HS-5 (cell line): ENCODE results near the gene CCDC142.
A peak's percentile ranks its signal among the peaks of the same experiment; 100 is the strongest.
"Not testable (repeated sequence)": the region's sequence is repeated elsewhere in the genome, so short reads cannot be mapped to it uniquely, and the experiment has no call there.

ENCODE experiments used
- DNase-seq: peaks from one replicate; pipeline ENCODE4 v3.0.0-alpha.2; 2012; ENCODE audit warnings: low read depth

Gene CCDC142

DNA sequence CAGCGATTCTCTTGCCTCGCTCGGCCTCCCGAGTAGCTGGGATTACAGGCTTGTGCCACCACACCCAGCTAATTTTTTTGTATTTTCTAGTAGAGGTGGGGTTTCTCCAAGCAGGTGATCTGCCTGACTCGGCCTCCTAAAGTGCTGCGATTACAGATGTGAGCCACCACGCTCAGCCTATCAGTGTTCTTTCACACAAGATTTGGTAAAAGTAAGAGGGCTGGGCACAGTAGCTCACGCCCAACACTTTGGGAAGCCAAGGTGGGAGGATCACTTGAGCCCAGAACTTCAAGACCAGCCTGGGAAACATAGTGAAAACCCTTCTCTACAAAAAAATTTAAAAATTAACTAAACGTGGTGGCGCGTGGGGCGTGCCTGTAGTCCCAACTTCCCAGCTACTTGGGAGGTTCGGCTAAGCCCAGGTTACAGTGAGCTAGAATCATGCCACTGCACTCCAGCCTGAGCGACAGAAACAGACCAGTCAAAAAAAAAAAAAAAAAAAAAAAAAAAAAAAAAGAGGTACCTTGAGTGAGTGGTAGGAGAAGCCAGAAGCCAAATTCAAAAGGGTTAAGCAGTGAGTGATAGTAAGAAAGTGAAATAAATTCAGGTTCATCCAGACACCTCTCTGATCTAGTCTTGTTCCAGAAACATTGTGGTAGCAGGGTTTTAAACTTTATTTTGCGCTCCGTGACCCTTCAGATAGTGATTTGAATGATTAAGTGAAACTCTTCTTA, 11.3 kb downstream of the CCDC142 start:
- DNase-seq, result no peak

DNA sequence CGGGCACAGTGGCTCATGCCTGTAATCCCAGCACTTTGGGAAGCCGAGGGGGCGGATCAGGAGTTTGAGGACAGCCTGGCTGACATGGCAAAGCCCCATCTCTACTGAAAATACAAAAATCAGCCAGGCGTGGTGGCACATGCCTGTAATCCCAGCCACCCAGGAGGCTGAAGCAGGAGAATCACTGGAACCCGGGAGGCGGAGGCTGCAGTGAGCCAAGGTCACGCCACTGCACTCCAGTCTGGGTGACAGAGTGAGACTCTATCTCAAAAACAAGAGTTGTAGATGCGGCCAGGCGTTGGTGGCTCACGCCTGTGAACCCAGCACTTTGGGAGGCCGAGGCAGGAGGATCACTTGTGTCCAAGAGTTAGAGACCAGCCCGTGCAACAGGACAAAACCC, 12.1 kb downstream of the CCDC142 start:
- DNase-seq, result not testable (repeated sequence)

DNA sequence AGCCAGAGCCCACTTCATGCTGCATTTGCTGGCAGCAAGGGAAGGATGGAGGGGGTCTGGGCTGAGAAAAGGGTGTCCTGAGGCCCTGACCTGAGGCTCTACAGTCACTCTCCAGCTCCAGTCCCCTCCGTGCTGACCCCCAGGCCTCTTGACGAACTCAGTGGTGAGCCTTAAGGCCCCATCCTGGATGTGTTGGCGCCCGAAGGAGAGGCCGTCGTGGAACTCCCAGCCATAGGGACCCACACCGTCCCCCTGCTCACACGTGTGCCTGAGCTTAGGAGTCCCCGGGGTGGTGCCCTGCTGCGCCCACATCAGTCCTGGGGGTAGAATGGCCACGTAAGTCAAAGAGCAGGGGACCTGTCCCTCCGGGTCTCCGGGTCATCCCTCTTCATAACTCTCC, 18.4 kb downstream of the CCDC142 start:
- no peak for DNase-seq

DNA sequence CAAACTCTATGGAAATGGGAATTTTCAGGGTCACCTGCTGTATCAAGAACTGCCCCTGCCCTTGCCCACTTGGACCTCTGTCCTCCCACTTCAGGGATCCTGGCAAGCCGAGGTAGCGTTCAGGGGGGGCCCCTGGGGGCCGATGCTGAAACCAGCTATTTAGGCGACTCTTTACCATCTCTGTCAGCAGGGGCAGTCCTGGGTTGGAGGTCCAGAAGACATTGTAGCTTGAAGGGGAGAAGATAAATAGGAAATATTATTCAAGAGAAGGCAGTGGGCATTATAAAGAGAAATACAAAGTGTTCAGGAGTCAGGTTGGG, 20.1 kb downstream of the CCDC142 start:
- no peak for DNase-seq

DNA sequence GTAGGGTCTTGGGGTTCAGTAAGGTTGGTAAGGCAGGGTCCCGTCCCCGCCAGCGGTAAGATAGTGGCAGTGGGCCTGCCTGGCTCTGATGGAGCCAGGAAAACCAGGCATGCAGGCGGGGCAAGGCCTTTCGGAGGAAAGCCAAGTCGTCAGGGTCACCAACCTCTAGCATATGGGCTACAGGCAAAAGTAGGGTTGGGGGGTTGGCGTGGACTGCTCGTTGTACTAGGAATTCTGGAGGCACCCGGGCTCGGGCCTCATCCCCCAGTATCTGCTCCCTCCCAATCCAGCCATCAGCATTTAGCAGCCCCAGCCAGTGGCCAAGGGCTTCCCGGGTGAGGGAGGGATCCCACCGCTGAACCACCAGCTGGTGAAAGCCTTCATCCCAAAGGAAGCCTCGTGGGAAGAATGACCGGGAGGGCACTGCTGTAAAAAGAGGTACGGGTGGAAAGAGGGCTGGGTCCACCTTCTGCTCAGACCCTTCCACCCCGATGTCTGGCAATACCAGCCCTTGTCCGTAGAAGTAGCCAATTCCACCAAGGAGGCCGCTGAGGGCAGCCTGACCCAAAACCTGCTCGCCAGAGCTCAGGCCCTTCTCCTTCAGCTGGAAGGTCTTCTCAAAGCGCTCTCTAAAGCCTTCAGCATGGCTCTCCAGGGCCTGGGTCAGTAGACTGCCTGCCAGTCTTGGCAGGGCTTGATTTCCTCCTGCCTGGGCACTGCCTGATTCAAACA, 20.6 kb downstream of the CCDC142 start:
- no peak for DNase-seq

DNA sequence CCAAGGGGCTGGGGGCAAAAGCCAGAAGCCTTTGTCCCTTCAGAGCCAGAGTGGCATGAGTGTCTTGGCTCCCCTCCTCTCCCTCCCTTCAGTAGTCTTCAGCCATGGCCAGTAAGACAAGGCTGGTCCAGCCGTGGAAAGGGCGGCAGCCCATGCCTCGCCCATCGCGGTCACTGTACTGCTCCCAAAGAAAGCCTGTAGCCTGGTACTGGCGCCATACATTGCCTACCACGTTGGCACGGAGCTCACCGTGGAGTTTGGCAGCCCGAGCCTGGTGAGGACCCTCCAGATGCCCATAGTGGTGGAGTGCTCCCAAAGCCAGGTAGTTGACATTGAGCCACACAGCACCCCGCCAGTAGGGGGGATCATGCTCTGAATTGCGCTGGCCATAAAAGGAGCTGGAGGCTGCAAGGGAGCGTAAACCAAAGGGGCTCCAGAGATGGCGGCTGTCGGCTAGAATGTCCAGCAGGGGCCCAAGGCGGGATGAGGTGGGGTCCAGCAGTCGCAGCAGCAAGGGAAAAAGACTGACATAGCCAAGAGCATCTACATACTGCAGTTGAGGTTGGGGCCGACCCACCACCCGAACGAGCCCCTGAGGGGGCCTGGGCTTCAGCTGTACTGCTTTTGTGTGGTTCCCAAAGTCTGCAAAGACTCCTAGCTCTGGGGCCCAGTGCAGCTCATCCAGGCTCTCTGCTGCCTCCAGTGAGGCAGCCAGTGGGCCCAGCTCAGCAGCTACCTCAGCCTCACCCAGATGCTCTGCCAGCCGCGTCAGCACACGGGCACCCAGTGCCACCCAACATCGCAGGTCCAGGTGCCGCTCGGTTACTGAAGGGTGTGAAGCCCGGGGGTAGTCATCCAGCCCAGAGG, 21.4 kb downstream of the CCDC142 start:
- DNase-seq, result no peak

DNA sequence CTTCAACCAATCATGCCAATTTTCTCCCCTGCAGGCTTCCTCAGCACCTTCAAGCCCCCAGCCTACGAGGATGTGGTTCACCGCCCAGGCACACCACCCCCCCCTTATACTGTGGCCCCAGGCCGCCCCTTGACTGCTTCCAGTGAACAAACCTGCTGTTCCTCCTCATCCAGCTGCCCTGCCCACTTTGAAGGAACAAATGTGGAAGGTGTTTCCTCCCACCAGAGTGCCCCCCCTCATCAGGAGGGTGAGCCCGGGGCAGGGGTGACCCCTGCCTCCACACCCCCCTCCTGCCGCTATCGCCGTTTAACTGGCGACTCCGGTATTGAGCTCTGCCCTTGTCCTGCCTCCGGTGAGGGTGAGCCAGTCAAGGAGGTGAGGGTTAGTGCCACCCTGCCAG, 22.6 kb downstream of the CCDC142 start:
- not testable (repeated sequence) for DNase-seq

DNA sequence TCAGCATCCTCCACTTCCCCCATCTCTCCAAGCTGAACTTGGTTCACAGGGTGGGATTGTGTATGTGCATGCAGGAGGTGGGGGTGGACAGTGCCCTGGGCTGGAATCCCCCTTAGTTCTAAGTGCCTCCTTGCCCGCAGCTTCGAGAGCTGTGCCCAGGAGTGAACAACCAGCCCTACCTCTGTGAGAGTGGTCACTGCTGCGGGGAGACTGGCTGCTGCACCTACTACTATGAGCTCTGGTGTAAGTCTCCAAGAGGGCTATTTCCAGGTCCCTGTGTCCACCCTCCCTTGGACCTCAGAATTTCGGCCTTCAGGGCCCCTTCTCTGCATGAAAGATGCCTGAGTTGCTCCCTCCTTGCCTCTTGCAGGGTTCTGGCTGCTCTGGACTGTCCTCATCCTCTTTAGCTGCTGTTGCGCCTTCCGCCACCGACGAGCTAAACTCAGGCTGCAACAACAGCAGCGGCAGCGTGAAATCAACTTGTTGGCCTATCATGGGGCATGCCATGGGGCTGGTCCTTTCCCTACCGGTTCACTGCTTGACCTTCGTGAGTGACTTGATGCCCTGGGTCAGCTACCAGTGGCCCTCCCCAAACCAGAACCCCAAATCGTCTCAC, 23.2 kb downstream of the CCDC142 start:
- DNase-seq, result not testable (repeated sequence)

DNA sequence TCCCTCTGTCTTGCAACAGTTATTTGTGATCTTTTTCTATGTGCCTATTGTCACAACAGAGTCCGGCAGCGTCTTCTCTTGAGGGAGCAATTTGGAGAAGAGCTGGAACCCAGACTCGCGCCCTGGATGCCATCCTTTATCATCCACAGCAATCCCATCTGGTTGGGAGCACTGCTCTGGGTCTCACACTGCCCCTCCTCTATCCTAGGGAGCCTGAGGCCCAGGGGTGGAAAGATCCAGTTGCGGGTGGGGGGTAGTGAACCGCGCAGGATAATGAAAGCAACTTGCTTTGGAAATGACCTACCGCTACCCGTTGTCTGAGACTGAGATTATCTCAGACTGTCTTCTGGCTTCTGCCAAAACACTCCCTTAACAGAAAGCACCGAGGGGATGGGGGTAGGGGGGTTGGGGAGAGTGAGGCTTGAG, 23.8 kb downstream of the CCDC142 start:
- DNase-seq, result no peak

DNA sequence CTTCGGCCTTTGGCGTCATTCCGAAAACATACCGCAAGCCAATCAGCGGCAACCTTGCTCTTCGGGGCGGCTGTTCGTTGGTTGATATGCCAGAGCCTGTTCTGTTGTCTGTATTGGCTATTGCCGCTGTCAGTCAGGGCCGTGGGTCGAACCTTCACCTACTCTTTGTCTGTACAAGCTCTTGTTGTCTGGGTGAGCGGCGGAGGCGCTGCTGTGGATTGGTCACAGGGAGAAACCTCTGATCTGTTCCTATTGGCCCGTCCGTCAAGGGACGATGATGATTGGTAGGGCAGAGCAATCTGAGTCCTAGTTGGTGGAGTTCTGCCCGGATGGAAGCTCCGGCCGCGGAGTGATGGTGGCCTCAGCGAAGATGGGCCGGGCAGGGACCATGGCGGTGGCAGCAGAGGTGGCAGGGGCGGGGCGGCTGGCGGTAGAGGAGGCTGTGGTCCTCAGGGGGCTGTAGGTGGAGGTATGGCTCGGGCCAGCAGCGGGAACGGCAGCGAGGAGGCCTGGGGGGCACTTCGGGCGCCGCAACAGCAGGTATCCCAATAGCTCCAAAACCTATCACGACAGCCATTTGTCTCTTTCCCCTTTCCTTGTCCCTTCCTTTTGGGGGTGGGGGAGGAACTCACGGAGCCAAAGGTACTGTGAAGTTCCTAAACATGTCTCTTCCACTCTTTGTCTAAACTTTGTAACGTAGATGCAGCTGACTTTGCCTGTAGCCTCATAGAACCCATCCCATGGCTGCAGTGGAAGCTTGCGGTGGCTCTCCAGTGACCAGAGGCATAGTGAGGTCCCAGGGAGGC, 24.5 kb downstream of the CCDC142 start, which contains the start of gene WBP1:
Gene WBP1, plus strand, starts transcription at position 307 of the 806 bp plus-strand sequence. Its CDS starts 165 bp downstream, at position 472.
- DNase-seq, result peak; percentile 99

DNA sequence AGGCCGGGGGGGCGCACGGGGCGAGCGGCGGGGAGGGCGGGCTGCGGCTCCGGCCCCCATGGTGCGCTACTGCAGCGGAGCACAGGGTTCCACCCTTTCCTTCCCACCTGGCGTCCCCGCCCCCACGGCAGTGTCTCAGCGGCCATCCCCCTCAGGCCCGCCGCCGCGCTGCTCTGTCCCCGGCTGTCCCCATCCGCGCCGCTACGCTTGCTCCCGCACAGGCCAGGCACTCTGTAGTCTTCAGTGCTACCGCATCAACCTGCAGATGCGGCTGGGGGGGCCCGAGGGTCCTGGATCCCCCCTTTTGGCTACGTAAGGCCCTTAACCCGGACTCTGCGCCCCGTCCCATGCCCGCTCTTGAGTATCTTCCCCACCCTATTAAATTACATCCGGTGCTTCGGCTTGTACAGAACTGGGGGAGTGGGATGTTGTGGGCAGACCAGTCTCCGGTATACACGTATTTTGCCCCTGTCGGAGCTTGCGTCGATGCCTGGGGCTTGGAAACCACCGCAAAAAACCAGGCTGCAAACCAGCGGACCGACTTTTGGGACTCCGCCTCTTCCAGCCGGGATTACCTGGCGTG, 25.2 kb downstream of the CCDC142 start:
- DNase-seq, result no peak

DNA sequence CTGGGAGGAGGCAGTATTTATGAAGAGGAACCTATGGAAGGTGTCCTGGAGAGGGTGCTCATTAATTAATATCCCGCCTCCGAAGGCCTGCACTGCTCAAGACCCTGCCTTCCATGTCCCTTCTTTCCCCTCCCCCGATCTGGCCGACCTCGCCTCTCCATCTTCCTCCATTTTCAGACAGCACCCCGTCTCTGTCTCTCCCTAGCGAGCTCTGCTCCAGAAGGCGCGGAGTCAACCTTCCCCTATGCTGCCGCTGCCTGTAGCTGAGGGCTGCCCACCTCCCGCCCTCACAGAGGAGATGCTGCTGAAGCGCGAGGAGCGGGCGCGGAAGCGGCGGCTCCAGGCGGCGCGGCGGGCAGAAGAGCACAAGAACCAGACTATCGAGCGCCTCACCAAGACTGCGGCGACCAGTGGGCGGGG, 25.7 kb downstream of the CCDC142 start:
- DNase-seq, result no peak

DNA sequence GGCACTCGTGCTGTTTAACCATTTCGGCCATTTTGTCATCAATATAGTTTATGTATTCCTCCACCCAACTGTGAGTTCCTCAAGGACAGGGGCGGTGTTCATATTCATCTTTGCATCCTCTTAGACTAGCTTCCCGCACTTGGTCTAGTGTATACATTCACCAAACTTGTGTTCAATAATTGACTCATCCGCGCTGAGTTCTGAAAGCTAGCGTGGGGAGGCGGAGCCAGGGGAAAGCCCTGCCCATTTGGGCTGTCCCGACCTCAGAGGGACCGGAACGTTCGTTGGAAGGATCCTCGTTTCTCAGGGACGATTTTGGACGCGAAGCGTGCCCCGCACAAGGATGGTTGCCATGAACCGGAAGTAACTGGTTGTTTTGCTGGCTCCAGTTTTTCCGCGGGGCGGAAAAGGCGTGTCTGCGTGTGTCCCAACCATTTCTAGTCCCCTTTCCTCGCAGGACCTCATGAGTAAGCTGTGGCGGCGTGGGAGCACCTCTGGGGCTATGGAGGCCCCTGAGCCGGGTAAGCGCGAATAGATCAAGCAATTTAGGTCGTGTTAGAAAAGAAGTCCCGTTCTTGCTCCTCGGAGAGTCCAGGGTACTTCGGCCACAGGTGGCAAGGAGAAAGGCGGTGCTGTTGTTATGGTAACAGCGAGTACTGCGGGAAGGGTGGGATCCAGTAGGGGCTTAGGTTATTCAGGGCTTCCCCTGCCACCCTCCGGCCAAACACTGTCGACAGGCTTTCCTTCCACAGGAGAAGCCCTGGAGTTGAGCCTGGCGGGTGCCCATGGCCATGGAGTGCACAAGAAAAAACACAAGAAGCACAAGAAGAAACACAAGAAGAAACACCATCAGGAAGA, 27.9 kb downstream of the CCDC142 start, which contains the start of gene INO80B:
Gene INO80B, plus strand, starts transcription at position 434 of the 858 bp plus-strand sequence. Its CDS starts 30 bp downstream, at position 464.
- peak; percentile 99 for DNase-seq

DNA sequence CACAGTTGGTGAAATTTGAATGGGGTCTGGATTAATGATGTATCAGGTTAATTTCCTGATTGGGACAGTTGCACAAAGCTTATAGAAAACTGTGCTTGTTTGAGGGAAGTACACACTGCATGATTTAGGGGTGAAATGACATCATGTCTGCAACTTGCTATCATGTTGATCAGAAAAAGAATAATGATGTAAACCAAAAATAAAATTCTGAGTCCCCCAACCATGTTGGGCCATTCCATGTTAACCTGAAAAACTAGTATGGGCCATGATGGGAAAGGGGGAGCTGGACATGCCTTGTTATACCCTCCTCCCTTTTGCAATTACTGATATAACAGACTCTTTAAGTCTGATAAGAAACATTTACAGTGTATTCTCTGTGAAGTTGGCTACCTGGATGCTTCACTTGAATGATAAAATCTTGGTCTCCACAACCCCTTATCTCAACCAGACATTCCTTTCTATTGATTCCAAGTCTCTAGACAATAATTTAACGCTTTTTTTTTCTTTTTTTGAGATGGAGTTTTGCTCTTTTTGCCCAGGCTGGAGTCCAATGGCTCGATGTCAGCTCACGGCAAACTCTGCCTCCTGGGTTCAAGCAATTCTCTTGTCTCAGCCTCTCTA, 32.1 kb downstream of the CCDC142 start:
- no peak for DNase-seq

DNA sequence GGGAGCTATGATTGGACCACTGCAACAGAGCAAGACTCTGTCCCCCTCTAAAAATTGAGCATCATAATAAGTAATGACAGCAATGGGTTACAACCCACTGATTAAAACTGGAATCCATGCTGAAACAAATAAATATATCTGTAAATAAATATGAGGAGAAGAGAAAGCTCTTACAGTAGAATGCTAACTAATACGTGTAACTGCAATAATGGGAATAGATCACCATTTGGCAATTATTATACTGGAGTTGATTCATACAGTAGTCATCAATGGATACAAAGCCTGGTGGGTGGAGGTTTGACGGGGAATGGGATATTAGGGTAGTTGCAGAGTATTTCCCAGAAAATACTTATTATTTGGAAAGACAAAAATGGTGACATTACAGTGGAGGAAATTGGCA, 34.0 kb downstream of the CCDC142 start:
- DNase-seq, result no peak

DNA sequence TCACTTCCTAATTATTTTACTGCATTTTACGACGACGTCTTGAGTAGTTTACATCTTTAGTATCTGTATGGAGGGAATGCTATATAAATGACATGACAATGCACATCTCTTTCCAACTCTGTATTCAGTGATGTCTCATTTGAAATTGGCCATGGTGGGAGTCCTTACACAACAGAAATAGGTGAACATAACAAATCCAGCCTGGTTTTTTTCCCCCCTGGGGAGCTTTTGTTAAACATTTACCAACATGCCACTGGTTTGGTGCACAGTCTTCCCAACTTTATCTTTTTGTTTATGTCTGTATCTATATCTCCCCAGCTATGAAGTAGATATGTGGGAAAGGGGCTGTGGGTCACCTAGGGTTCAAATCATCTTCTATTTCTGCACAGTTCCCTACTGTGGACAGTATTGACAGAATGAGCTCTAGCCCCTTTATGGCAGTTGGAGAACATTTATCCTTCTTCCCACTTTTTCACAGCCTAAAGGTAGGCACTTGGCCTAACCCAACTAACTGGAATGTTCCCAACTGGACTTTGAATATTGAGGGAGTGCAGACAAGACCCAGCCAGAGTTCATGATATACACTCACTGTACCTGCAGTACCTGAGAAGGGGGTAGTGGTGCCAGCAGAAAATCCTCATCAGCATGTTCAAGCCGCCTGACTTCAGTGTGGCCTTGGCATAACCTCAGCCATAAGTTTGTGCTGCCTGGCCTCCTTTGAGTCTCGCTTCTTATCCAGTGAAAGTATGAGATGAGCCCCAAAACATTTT, 35.4 kb downstream of the CCDC142 start:
- DNase-seq, result no peak

DNA sequence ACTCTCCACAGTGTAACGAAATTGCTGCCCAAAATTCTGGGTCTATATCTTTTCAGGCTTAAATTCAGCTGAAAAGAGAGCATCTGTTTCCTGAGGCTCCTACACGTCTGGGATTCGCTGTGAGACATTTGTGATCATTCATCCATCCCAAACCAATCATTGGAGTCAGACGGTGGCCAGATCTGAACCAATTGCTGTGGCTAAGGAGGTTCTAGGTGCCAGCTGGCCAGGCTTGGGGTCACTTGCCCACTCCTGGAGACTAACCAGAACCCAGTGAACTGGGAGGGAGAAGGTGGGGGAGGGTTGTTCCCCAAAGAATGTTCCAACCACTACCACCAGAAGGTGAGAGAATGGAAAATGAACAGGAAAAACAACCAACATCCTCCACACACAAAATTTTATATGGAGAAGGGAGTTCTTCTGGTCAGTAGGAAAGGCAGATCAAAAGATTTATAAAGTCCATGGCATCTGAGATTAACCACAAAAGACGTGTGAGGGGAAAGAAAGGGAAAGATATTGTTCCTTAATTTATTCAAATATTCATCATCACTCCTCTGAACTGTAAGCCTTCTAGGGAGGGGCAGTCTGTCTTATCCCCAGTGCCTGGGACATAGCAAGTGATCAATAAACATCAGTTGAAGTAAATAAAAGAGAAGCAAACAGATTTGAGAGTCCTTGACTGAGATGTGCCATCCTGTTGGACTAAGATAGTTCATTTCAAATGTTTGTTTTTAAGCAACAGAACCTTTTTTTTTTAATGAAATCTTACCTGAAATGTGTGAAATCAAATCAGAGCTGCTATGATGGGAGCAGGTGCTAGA, 38.1 kb downstream of the CCDC142 start:
- DNase-seq, result no peak
